ENCODE data around the gene C12orf75.

DNA sequence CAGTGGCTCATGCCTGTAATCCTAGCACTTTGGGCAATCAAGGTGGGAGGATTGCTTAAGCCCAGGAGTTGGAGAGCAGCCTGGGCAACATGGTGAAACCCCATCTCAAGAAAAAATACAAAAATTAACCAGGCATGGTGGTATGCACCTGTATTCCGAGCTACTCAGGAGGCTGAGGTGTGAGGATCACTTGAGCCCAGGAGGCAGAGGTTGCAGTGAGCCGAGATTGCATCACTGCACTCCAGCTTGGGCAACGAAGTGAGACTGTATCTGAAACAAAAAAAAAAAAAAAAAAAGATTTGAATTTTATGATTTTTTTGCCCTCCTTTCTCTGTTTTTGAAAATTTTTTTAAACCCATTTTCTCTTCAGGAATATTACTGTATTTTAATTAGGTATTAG is 17.7 kb downstream of the C12orf75 start:
- TF ChIP-seq PRDM4 (tag by site-specific recombination; IDR thresholded peaks at IDR 0.05) (no peak), HOXC10 (CRISPR knock-in tag; IDR thresholded peaks at IDR 0.05) (no peak)
